ENCODE results near the gene AKR1C1. TPM values are rescaled to one million over a fixed set of nuclear protein-coding genes. Genes with fewer than 3 reads are reported as not detected.
"Not testable (repeated sequence)": the region's sequence is repeated elsewhere in the genome, so short reads cannot be mapped to it uniquely, and the experiment has no call there.

Gene AKR1C1
- total RNA-seq, 2 donors from 2014 or later = 60.3 to 174 TPM

GRCh38 chr10:4969289-4969688 is 6.1 kb downstream of the AKR1C1 start:
- H3K4me3 ChIP-seq; H3K9me3 ChIP-seq; H3K36me3 ChIP-seq; DNase-seq (ENCODE audit: low spot score); H3K27ac ChIP-seq; H3K4me1 ChIP-seq; H3K27me3 ChIP-seq: not testable (repeated sequence)

GRCh38 chr10:4970362-4970761 is 7.1 kb downstream of the AKR1C1 start:
- not testable (repeated sequence) for H3K9me3 ChIP-seq; H3K4me1 ChIP-seq; H3K27me3 ChIP-seq; H3K4me3 ChIP-seq; H3K27ac ChIP-seq; H3K36me3 ChIP-seq; DNase-seq (ENCODE audit: low spot score)

DNA sequence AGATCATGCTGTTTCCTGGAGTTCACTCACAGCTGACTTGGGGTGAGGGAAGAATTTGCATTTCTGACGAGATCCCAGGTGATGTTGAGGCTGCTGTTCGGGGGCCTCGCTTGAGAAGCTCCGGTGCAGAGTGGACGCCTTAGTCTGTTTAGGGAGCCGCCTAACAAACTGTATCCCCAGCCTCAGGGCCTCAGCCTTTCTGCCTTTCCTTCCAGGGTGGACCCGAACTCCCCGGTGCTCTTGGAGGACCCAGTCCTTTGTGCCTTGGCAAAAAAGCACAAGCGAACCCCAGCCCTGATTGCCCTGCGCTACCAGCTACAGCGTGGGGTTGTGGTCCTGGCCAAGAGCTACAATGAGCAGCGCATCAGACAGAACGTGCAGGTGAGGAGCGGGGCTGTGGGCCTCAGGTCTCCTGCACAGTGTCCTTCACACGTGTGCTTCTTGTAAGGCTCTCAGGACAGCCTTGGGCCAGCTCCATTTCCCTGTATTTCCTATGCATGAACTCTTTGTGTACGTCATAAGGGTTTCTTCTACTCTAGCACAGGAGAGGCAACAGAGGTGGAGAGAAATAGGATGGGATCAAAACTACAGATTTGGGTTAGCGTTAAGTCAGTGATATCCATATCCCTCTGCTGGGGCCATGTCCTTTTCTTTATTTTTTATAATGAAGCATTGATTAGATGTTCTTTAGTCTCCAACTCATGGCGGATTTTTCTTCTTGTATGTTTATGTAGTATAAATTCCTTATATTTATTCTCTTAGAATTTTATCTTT is 9.3 kb downstream of the AKR1C1 start:
- not testable (repeated sequence) for H3K27ac ChIP-seq; DNase-seq (ENCODE audit: low spot score); H3K36me3 ChIP-seq; H3K4me3 ChIP-seq; H3K9me3 ChIP-seq; H3K27me3 ChIP-seq; H3K4me1 ChIP-seq

DNA sequence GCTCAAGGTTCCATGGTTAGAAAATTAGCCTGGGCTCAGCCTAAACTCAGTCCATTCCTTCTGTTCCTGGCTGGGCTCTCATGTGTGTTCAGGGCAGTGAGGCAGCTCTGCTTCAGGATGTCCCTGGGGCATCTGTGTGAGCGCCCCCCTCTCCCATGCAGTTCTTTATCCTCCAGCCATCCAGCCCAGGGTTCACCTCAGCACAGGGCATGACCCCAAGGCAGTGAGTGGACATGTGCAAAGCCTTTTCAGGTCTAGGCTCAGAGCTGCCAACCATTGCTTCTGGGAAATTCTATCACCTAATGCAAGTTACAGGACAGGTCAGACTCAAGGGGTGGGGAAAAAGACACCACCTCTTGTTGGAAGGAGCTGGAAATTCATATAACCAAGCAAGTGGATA is 10.1 kb downstream of the AKR1C1 start:
- not testable (repeated sequence) for H3K4me1 ChIP-seq; H3K27ac ChIP-seq; H3K4me3 ChIP-seq; H3K36me3 ChIP-seq; H3K27me3 ChIP-seq; DNase-seq (ENCODE audit: low spot score); H3K9me3 ChIP-seq

DNA sequence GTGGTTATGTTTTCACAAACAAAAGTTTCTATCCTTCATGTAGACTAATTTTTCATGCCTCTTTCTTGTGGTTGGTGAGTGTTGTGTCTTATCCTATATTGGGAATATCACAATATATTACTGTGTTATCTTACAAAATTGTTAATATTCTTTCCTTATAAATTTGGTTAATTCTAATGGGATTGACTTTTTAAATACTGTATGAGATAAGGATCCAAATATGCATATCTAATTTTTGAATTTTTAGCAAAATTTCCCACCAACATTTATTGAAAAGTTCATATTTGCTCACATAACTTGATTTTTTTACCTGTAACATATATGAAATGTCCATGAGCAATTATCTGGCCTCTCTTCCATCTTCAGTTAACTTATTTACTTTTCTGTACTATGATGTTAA is 11.2 kb downstream of the AKR1C1 start:
- DNase-seq (ENCODE audit: low spot score); H3K4me3 ChIP-seq; H3K36me3 ChIP-seq: not testable (repeated sequence)

GRCh38 chr10:4977025-4977424 is 13.8 kb downstream of the AKR1C1 start:
- H3K27ac ChIP-seq = no peak overlapping the region
- no peaks in the 10 kb centered on the region for H3K27me3 ChIP-seq
- H3K36me3 ChIP-seq = no peaks in the 10 kb centered on the region
- H3K4me1 ChIP-seq = peaks cover 0 to 9% of the 10 kb centered on the region in 2 donors
- no peak for TF ChIP-seq CTCF (IDR thresholded peaks at IDR 0.05)
- H3K9me3 ChIP-seq = no peaks in the 10 kb centered on the region
- DNase-seq (ENCODE audit: low spot score) = no peak
- no peak overlapping the region for H3K4me3 ChIP-seq

More for the DNA sequence above, 11.2 kb downstream of the AKR1C1 start:
- not testable (repeated sequence) for H3K27ac ChIP-seq, H3K4me1 ChIP-seq, H3K27me3 ChIP-seq, H3K9me3 ChIP-seq

- H3K9me3 ChIP-seq = no peaks in the 10 kb centered on the region
- no peak for TF ChIP-seq CTCF (IDR thresholded peaks at IDR 0.05)
- no peaks in the 10 kb centered on the region for H3K27me3 ChIP-seq
- no peak for DNase-seq (ENCODE audit: low spot score)
- peaks cover 0 to 15% of the 10 kb centered on the region in 2 donors for H3K4me1 ChIP-seq
- H3K4me3 ChIP-seq = no peak overlapping the region
- no peaks in the 10 kb centered on the region for H3K36me3 ChIP-seq
- no peak overlapping the region for H3K27ac ChIP-seq
Observed at GRCh38 chr10:4978870-4979269, 15.7 kb downstream of the AKR1C1 start.

GRCh38 chr10:4980793-4981192 is 17.6 kb downstream of the AKR1C1 start:
- Histone ChIP-seq H3K4me1 (peaks cover 0 to 22% of the 10 kb centered on the region in 2 donors), H3K27ac (no peak overlapping the region), H3K4me3 (no peak overlapping the region), H3K9me3 (no peaks in the 10 kb centered on the region), H3K27me3 (no peaks in the 10 kb centered on the region), H3K36me3 (no peaks in the 10 kb centered on the region)
- DNase-seq (ENCODE audit: low spot score) = no peak
- TF ChIP-seq CTCF (IDR thresholded peaks at IDR 0.05) = no peak
